ENCODE measurements around the gene ACSL4. TPM values are rescaled to one million over a fixed set of nuclear protein-coding genes. Genes with fewer than 3 reads are reported as not detected.

ACSL4 gene
- total RNA-seq, 2 experiments from 2014 or later = 44.8 to 50.7 TPM

DNA sequence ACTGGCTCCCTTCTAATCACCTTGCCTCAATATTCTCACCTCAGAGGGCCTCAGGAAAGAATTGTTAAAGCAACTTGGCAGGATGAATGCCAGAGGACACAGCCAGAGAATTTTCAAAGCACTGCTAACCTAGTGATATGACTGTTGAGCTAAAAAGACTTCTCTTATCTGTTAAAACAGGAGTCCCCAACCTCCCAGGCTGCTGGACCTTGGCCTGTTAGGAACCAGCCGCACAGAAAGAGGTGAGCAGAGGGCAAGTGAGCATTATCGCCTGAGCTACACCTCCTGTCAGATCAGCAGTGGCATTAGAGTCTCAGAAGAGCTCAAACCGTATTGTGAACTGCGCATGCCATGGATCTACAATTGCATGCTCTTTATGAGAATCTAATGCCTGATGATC is 106.4 kb downstream of the ACSL4 start:
- DNase-seq (no peak), ATAC-seq (no peak)
- CTCF ChIA-PET = interaction anchor here (1.2 to 1.9 kb wide), 3 partner anchors 9 to 230 kb away, joined by 3 to 5 read pairs (median 3); no protein-coding TSS in a partner anchor
- Mint-ChIP-seq H3K27me3 (ENCODE audit: low read depth) (no peaks in the 10 kb centered on the region), H3K4me3 (no peak overlapping the region), H3K4me1 (ENCODE audit: low read depth) (no peaks in the 10 kb centered on the region), H3K27ac (no peak overlapping the region), H3K36me3 (ENCODE audit: low read depth) (no peaks in the 10 kb centered on the region), H3K9me3 (ENCODE audit: insufficient read depth) (no peaks in the 10 kb centered on the region)
- POLR2A ChIA-PET = no interaction called here

DNA sequence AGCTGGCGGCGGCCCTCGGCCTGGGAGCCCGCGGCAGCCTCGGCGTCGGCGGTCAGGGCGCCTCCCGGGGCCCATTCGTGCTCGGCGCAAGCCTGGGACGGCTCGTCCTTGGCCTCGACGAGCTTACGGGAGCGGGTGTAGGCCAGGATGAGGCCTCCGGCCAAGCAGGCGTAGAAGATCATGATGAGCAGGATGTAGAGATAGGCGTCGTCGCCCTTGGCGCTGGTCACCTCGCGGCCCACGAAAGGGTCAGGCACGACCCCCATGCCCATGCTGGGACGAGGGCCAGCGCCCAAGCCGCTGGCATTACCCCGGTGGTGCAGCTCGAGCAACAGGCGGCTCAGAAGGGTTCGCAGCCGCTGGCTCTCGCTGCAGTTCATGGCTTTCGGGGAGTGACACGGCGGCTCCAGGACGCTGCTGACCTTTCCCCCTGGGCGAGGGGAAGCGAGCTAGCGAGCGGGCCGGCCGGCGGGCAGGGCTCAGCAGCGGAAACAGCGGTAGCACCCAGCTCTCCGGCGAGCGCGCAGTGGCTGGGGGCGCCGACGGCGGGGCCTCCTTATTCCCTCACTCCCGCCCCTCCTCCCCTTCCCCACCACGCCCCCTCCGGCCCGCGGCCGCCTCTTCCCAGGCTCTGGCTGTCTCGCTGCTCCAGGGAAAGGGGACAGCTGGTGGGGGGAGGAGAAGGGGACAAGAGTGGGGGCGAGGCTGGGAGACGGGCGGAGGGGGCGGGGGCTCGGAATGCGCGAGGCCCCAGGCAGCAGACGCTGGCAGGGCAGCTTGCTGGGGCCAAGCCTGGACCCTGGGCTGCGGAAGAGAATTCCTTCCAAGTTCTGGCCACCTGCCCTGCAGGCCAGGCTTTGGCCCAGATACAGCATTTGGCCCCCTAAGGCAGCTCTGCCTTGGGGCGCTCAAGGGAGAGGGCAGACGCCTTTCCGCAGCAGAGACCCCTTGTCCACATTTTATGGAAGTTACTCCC is 108.1 kb downstream of the ACSL4 start, which contains the start of gene KCNE5:
Gene KCNE5, minus strand, starts transcription at position 532 of the 976 bp plus-strand sequence. Its CDS starts 152 bp downstream, at position 380.
- POLR2A ChIA-PET = no interaction called here
- H3K27ac Mint-ChIP-seq = no peak within 1 kb of the TSS
- CTCF ChIA-PET = no interaction called here

DNA sequence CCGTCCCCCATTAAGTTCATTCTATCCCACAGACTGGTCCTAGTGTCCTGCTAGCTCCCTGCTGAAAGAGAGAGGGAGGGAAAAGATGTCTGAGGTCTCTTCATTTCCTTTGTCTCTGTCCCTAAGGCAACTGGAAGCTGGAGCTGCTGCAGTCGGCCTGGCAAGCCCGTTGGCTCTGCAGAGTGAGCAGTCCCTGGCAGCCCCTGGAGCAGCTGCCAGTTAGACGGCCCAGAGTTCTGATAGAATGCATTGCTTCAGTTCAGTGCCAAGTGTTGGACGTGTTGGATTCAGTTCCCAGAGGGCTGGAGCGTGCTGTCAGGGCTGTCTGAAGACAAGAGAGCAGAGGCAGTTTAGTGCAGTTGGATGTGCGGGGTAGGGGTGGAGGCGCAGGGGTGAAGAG is 109.1 kb downstream of the ACSL4 start:
- no peaks in the 10 kb centered on the region for H3K36me3 Mint-ChIP-seq (ENCODE audit: low read depth)
- ChIA-PET CTCF (no interaction called here), POLR2A (no interaction called here)
- no peak overlapping the region for H3K4me3 Mint-ChIP-seq
- H3K4me1 Mint-ChIP-seq (ENCODE audit: low read depth) = peaks cover 9% of the 10 kb centered on the region
- no peak for ATAC-seq
- H3K27ac Mint-ChIP-seq = no peak overlapping the region
- no peaks in the 10 kb centered on the region for H3K9me3 Mint-ChIP-seq (ENCODE audit: insufficient read depth)
- no peaks in the 10 kb centered on the region for H3K27me3 Mint-ChIP-seq (ENCODE audit: low read depth)
- no peak for DNase-seq

More for the DNA sequence above, 108.1 kb downstream of the ACSL4 start, which contains the start of gene KCNE5:
- H3K27me3 Mint-ChIP-seq (ENCODE audit: low read depth) = no peaks in the 10 kb centered on the region
- DNase-seq (no peak), ATAC-seq (no peak)
- no peaks in the 10 kb centered on the region for H3K9me3 Mint-ChIP-seq (ENCODE audit: insufficient read depth)
- no peaks in the 10 kb centered on the region for H3K36me3 Mint-ChIP-seq (ENCODE audit: low read depth)
- no peak within 1 kb of the TSS for H3K4me3 Mint-ChIP-seq
- H3K4me1 Mint-ChIP-seq (ENCODE audit: low read depth) = peaks cover 4% of the 10 kb centered on the region

DNA sequence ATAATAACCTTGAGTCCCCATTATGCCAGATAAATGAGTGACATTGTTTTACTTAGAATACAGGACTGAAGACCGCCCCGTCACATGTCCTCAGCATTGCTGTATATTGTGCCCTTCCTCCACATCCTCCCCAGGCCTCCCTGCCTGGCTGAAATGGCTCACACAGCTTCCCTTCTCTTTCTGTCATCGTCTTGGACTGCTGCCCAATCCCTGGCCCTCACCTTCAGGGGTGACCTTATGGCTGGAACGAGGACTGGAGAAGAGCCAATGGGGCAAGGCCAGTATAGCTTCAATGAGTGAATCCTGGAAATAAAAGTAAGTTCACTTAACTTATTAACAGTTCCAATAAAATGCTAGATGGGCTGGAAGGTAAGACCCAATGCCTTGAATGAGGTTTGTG is 110.8 kb downstream of the ACSL4 start:
- Mint-ChIP-seq H3K36me3 (ENCODE audit: low read depth) (no peaks in the 10 kb centered on the region), H3K4me3 (no peak overlapping the region), H3K27me3 (ENCODE audit: low read depth) (no peaks in the 10 kb centered on the region), H3K27ac (no peak overlapping the region), H3K9me3 (ENCODE audit: insufficient read depth) (no peaks in the 10 kb centered on the region), H3K4me1 (ENCODE audit: low read depth) (peaks cover 9% of the 10 kb centered on the region)
- ChIA-PET POLR2A (no interaction called here), CTCF (no interaction called here)
- no peak for ATAC-seq
- no peak for DNase-seq

DNA sequence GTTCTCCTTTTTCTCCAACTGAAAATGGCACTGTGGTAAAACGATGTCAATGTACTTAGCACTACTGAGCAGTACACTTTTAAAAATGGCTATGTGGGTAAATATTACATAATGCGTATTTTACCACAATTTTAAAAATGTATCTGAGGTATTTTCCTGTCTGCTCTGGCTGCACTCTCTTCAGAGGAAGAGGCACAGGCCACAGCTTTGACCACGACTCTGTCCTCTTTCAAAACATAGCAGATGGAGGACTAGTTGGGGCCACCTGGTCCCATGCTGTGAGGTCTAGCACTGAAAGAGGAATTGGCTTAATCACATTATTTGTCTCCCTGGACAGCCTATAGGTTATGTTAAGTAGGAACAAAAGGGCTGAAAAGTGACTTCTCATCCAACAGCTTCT is 113.3 kb downstream of the ACSL4 start:
- Mint-ChIP-seq H3K27ac (no peak overlapping the region), H3K27me3 (ENCODE audit: low read depth) (no peaks in the 10 kb centered on the region), H3K4me3 (no peak overlapping the region), H3K36me3 (ENCODE audit: low read depth) (no peaks in the 10 kb centered on the region), H3K4me1 (ENCODE audit: low read depth) (peaks cover 9% of the 10 kb centered on the region), H3K9me3 (ENCODE audit: insufficient read depth) (no peaks in the 10 kb centered on the region)
- DNase-seq (no peak), ATAC-seq (no peak)
- CTCF ChIA-PET = no interaction called here
- POLR2A ChIA-PET = no interaction called here

DNA sequence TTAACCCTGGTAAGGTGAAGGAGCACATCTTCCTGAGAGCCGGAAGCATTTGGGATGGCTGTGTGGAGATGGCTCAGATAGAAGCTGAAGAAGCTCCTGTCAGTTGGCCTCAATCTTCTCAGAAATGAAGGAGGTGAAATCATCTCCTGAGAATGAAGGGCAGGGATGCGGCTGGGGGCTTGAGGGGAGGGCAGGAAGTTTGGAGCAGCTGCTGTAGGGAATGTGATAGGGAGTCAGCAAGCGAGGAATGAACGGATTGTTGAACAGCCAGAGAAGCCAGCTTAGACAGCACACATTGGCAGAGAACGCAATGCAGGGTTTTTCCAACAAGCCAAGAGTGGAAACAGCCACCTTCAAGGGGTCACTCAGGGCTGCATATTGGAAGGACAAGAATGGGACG is 118.1 kb downstream of the ACSL4 start:
- no peaks in the 10 kb centered on the region for H3K9me3 Mint-ChIP-seq (ENCODE audit: insufficient read depth)
- H3K4me3 Mint-ChIP-seq = no peak overlapping the region
- H3K27ac Mint-ChIP-seq = no peak overlapping the region
- CTCF ChIA-PET = no interaction called here
- peaks cover 6% of the 10 kb centered on the region for H3K4me1 Mint-ChIP-seq (ENCODE audit: low read depth)
- POLR2A ChIA-PET = no interaction called here
- no peak for ATAC-seq
- peaks cover 2% of the 10 kb centered on the region for H3K27me3 Mint-ChIP-seq (ENCODE audit: low read depth)
- H3K36me3 Mint-ChIP-seq (ENCODE audit: low read depth) = no peaks in the 10 kb centered on the region
- DNase-seq = no peak

DNA sequence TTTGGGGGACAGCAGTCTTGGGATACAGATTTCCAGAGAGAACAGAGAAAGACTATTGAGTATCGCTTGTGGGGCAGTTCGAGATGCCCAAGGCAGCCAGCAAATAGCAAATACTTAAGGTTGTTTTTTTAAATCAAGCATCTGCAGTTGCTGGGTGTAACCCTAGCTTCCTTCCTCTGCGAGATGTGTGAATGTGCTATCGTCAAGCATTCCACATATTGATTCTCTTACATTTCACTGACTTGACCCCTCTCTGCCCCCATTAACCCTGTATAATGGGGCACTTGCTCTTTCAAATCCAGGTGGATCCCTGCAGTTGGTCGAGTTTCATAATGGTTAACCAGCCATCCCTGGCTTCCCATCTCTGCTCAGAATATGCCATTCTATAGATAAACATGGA is 131.6 kb downstream of the ACSL4 start:
- ATAC-seq (no peak), DNase-seq (no peak)
- Mint-ChIP-seq H3K4me1 (ENCODE audit: low read depth) (no peaks in the 10 kb centered on the region), H3K9me3 (ENCODE audit: insufficient read depth) (no peaks in the 10 kb centered on the region), H3K36me3 (ENCODE audit: low read depth) (no peaks in the 10 kb centered on the region), H3K27me3 (ENCODE audit: low read depth) (peaks cover 32% of the 10 kb centered on the region), H3K4me3 (no peak overlapping the region), H3K27ac (no peak overlapping the region)
- CTCF ChIA-PET = no interaction called here
- POLR2A ChIA-PET = no interaction called here

DNA sequence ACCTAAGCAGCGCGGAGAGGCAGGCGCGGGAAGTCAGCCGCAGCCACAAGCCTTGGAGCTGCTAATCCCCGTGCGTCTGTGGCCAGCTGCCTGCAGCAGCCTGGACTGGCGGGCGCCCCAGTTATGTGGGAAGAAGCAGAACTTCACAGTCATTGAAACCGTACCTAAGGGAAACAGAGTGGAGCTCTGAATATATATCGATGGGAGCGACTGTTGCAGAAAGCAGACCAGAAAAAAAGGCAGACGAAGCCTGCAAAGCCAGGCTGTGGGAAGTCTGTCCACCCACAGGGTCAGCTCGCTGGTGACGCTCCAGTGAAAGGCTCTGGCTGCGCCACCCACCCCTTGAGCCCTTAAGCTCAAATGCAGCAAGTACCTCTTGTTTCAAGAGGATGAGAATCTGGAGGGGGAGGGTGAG is 132.8 kb downstream of the ACSL4 start:
- DNase-seq (no peak), ATAC-seq (no peak)
- no peaks in the 10 kb centered on the region for H3K9me3 Mint-ChIP-seq (ENCODE audit: insufficient read depth)
- POLR2A ChIA-PET = no interaction called here
- peaks cover 22% of the 10 kb centered on the region for H3K27me3 Mint-ChIP-seq (ENCODE audit: low read depth)
- H3K4me3 Mint-ChIP-seq = no peak overlapping the region
- H3K27ac Mint-ChIP-seq = no peak overlapping the region
- H3K4me1 Mint-ChIP-seq (ENCODE audit: low read depth) = no peaks in the 10 kb centered on the region
- CTCF ChIA-PET = no interaction called here
- H3K36me3 Mint-ChIP-seq (ENCODE audit: low read depth) = no peaks in the 10 kb centered on the region

DNA sequence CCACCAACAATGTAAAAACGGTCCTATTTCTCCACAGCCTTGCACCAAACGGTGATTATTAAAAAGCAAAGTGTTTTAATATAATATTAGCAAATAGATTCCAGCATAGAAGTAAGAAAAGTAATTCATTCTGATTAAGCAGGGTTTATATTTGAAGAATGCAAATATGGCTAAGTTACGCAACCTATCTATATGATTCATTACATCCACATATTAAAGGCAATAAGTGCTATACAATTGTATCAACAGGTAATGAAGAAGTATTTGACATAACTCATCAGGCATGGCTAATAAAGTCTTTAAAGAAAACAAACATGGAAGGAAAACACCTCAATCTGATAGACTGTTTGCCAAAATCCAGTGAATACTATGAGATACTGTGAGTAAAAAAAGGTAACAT is 137.0 kb downstream of the ACSL4 start:
- no peak overlapping the region for H3K27ac Mint-ChIP-seq
- H3K4me1 Mint-ChIP-seq (ENCODE audit: low read depth) = no peaks in the 10 kb centered on the region
- peaks cover 6% of the 10 kb centered on the region for H3K27me3 Mint-ChIP-seq (ENCODE audit: low read depth)
- CTCF ChIA-PET = no interaction called here
- H3K36me3 Mint-ChIP-seq (ENCODE audit: low read depth) = no peaks in the 10 kb centered on the region
- no peak for ATAC-seq
- H3K4me3 Mint-ChIP-seq = no peak overlapping the region
- POLR2A ChIA-PET = no interaction called here
- H3K9me3 Mint-ChIP-seq (ENCODE audit: insufficient read depth) = no peaks in the 10 kb centered on the region
- DNase-seq = no peak

Other genes with a start within 250 kb of the ACSL4 start
- 10 to 100 TPM; 12.6 to 13.1 TPM for gene NXT2, start 196.4 kb downstream of the ACSL4 start, total RNA-seq
- under 1 TPM; 0.21 to 0.68 TPM for gene KCNE5, start 108.1 kb downstream of the ACSL4 start, total RNA-seq

Measured in activated CD8-positive, alpha-beta T cell treated with anti-CD3 and anti-CD28 coated beads, Interleukin-2, amount 10 ng/mL, durations not matched to agents 7 days and 5 days (primary cell).